ENCODE results near the gene ZFP36L2.
"Not testable (repeated sequence)": the region's sequence is repeated elsewhere in the genome, so short reads cannot be mapped to it uniquely, and the experiment has no call there.

Gene ZFP36L2

DNA sequence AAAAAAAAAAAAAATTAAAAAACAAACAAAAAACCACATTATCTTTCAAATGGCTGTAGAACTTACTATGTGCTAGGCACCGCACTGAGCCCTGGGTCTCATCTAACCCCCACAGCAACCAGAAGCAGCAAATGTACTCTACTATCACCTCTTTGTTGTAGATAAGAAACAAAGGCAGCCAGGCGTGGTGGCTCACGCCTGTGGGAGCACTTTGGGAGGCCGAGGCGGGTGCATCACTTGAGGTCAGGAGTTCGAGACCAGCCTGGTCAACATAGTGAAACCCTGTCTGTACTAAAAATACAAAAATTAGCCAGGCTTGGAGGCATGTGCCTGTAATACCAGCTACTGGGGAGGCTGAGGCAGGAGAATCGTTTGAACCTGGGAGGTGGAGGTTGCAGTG is 36.5 kb downstream of the ZFP36L2 start:
- DNase-seq (ENCODE audit: low spot score); FAIRE-seq: not testable (repeated sequence)

DNA sequence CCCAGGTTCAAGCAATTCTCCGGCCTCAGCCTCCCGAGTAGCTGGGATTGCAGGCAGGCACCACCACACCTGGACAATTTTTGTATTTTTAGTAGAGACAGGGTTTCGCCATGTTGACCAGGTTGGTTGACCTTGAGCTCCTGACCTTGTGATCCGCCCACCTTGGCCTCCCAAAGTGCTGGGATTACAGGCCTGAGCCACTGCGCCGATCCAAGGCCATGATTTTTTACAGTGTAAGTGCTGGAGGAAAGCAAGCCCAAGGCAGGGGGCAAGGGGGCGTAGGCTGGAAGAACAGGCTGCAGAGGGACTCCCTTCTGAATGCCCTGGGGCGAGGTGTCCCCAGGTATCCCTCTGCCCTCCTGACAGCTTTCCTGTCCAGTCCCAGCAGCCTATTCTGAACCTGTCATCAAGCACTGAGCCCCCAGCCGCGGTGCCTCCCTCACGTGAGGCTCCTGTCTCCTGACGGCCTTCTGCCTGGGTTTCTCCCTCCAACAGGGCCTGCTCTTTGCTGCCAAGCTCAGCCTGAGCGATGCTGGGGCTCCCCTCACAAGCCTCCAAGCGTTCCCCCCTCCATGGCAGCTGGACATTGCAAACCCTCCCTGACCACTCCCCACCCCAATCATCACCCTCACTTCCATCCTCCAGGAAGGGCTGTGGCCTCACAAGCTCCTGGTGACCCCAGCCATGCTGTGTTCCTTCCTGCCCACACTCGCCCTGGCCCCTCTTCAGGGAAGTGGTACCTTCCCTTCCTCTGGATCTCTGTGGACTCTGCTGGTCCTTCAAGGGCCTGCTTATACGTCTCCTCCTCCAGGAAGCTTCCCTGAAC is 37.6 kb downstream of the ZFP36L2 start:
- DNase-seq (ENCODE audit: low spot score) (no peak), FAIRE-seq (no peak)

DNA sequence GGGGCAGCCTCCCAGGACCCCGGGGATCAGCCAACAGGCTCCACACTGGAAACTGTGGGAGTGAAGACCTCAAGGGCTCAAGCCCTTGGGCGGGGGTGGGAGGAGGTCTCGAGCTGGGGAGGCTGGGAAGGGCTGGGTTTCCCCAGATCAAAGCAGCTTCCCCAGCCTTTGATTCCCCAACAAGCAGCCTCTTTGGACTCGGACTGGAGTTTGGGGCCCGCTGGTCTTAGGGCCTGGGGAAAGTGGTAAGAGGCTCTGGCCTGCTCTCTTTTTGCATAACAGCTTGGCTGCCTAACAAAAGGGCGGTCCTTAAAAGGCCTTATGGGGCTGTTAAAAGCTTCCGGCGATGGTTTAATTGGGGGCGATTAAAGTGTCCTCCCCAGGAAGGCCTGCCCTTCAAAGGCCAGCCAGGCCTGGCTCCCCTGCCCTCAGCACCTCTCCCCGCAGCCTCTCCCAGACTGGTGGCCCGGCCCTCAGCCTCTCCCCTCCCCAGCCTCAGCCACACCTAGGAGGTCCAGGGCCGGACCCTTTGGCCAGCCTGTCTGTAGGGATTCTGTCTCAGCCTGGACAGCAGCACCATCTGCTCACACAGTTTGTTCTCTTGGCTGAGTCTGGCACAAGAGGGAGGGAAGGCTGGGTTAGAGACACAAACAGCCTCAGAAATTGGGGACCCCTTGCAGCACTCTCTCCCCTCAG is 39.6 kb downstream of the ZFP36L2 start:
- DNase-seq (ENCODE audit: low spot score) = no peak
- no peak for FAIRE-seq

DNA sequence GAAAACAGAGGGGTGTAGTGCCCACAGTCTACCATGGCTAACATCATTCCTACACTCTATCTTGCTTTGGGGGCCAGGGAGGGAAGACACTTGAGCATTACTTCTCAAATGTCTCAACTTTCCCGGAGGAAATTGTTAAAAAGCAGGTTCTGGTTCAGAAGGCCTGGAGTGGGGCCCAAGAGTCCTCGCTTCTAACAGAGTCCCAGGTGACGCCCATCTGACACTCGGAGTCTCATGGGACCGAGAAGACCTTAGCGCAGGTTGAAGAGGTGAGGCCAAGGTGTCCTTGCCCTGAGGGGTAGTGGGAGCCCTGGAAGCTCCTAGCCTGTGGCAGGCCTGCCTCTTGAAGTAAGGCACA is 40.1 kb downstream of the ZFP36L2 start:
- no peak for DNase-seq (ENCODE audit: low spot score)
- FAIRE-seq = no peak

DNA sequence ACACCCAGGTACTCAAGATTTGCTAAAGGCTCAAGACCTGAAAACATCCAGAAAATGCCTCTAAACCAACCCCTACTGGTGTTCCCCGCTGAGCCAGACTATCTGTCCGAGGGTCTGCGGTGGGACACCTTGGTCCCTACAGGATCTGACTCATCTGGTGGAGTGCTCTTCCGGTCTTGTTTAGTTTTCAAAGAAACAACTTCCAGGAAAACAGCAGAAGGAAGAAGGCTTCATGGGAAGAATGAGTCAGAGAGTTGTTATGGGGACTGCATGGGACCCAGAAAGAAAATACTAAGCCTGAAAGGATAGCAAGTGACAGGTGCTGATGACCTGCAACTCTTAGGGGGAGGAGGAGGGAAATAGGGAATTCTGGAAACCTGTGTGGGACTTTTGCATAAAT is 41.3 kb downstream of the ZFP36L2 start:
- no peak for FAIRE-seq
- peak; percentile 40 for DNase-seq (ENCODE audit: low spot score)

DNA sequence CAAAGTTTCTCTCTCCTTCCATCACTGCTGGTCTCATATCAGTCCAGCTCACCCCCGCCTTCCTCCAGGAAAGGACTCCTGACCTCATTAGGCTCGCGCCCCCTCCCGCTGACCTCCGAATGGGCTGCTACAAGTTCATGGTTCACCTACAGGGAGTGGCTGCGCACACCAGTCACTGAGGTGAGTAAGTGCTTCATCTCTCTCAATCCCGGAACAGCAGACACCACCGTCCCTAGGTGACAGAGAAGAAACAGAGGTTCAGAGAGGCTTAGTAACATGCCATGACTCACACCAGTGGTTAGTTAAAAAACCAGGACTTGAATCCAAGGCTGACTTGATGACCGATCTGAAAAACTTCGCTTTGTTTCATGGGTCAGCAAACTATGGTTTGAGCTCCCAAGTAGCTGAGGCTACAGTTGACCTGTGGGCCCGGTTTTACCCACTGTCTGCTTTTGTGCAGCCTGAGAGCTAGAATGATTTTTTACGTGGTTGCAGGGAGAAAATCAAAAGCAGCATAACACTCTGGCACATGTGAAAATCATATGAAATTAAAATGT is 42.0 kb downstream of the ZFP36L2 start:
- DNase-seq (ENCODE audit: low spot score) (peak; percentile 65), FAIRE-seq (no peak)

DNA sequence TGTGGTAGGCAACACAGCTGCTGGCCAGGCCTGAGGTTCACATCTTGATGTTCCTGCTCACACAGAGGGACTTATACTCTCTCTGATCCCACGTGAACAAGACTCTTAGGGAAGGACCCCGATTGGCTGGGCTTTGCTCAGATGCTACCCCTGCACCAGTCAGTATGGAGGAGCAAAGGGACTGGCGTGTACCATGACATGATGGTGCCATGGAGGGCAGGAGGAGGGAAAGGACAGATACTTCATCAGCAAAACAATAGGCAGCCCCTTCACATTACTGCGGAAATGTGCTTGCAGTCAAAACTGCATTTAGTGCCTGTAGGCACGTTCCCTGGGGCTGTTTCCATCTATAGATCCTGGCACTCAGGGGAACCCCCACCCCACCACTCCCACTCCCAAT is 42.7 kb downstream of the ZFP36L2 start:
- no peak for FAIRE-seq
- no peak for DNase-seq (ENCODE audit: low spot score)

DNA sequence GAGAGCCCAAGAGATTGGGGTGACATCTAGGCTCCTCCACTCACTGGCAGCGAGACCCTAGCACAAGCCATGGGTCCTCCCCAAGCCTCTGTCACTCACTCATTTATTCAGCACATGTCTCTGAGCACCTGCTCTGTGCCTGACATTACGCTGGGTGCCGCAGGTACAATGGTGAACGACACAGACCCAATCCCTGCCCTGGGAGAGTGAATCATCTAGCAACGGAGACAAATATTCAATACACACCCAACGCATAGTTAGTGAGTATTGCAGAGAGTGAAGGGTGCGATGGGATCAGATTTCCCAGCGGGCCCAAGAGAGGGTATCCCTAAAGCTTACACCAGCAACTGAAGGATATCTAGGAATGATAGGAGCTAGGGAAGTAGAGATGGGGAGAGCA is 45.5 kb downstream of the ZFP36L2 start:
- no peak for FAIRE-seq
- DNase-seq (ENCODE audit: low spot score) = no peak

DNA sequence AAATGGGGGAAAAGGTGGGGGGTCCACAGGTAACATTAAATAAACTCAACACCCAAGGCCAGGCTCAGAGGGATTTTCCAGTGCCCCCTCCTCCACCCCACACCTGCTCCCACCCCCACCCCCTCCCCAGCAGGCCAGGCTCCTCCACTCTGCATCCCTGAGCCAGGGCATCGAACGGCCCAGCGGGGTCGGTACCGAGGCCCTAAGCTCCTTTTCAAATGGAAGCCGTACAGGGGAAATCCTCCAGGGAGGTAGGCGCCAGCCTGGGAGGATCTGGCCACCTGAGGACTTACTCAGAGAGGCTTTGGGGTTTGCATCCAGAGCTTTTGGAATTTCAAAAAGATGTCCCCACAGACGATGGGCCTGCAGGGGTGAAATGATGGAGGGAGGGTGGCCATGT is 46.5 kb downstream of the ZFP36L2 start:
- FAIRE-seq = no peak
- no peak for DNase-seq (ENCODE audit: low spot score)

DNA sequence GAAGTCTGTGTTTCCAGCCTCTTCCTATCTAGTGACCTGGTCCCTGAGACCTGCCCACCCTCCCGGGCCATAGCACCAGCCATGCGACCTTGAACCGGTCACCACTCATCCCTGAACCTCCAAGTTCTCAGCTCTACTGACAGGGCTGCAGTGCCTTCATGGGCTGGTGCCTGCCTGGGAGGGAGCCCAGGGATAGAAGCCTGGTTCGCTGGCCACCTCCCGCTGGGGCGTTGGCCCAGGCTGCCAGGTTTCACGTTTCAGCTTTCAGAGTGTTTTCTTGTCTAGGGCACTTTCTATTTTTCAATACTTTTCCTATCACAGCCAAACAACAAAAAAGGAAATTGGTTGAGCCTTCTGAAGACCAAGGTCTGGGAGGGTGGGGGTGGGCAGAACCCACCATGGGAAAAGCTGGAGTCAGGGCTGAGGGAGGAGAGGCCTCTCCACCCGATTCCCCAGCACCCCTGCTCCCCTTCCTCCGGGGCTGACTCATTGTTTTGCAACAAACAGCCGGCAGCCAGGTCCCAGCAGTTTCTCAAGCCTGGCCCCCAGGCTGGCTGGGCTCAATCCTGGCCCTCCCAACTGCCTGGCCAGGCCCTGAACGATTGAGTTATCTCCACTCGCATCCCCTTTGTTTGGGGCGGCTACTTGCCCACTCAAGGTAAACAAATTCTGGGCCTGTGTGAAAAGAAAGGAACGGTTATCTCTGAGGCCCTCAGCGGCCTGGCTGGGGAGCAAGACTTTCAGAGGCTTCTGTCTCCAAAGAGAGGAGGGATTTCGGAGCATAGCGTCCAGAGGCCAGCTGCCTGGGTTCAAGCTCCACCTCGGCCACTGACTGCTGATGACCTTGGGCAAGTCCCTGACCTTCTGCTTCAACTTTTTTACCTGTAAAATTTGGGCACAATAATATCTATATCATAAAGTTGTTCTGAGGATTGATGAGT is 47.5 kb downstream of the ZFP36L2 start:
- peak; percentile 87 for DNase-seq (ENCODE audit: low spot score)

DNA sequence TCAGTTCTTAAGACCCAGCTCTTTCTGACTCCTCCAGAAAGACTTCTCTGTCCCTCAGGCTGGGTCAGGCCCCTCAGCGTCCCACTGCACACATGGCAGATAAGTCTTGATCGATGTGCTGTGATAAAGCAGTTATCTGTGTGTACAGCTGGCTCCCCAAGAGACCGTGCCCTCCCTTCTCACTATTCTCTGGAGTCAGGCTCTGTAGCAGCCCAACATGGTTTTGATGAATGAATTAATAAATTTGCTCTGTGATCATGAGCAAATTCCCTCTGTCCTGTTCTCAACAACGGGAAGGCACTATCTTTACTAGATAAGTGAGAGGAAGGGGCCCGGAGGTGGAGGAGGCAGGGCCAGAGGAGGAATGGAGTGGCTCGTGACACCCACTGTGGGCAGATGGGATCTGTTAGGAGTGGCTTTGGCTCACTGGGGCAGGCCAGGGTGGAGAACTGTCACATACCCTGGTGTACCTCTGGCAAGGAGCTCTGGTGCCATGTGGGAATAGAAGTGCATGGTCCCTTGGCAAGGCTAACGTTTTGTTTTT is 48.3 kb downstream of the ZFP36L2 start:
- DNase-seq (ENCODE audit: low spot score) = no peak
- FAIRE-seq = no peak

More for the DNA sequence above, 47.5 kb downstream of the ZFP36L2 start:
- FAIRE-seq = no peak

DNA sequence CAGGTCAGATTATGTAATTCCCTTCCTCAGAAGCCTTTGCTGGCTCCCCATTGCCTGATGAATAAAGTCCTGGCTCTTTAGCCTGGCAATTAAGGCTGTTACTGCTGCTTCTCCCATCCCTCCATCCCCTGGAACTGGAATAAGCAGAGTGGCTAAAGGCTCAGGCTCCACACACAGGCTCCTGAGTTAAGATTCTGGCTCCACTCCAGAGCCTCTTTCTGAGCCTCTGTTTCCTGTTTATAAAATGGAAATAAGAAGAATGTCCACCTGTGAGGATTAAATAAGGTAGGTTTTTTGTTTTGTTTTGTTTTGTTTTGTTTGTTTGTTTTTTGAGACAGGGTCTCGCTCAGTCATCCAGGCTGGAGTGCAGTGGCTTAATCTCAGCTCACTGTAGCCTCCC is 50.0 kb downstream of the ZFP36L2 start:
- FAIRE-seq = no peak
- DNase-seq (ENCODE audit: low spot score) = no peak

DNA sequence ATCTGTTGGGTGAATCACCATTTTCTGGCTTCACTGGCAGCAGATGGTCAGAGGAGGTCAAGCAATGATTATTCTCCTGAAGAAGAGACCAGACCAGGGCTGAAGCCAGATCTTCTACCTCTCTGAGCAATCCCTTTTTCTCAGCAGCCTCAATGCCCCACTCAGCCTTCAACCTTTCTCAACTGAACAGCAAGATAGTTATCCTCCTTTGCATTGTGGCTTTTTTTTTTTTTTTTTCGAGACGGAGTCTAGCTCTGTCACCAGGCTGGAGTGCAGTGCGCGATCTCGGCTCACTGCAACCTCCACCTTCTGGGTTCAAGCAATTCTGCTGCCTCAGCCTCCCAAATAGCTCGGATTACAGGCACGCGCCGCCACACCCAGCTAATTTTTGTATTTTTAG is 50.5 kb downstream of the ZFP36L2 start:
- FAIRE-seq = no peak
- no peak for DNase-seq (ENCODE audit: low spot score)

DNA sequence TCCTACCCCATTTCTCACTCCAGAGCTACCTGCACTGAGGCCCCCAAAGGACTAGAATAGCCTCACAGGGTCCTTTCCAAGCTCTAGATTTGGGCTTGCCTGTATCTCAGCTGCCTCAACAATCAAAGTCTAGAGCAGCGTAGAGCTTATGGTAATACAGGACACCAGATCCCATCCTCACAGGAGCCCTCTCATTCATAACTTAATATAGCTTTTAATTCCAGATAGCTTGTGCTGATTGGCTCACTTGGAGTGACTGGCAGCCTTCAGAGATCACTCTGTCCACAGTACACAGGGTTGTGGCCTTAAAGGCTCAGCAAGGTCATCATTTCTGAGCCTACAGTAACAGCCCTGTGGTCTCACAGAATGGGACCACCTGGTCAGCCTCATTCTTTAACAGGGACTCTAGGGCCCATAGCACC is 51.4 kb downstream of the ZFP36L2 start:
- DNase-seq (ENCODE audit: low spot score) (no peak), FAIRE-seq (no peak)

DNA sequence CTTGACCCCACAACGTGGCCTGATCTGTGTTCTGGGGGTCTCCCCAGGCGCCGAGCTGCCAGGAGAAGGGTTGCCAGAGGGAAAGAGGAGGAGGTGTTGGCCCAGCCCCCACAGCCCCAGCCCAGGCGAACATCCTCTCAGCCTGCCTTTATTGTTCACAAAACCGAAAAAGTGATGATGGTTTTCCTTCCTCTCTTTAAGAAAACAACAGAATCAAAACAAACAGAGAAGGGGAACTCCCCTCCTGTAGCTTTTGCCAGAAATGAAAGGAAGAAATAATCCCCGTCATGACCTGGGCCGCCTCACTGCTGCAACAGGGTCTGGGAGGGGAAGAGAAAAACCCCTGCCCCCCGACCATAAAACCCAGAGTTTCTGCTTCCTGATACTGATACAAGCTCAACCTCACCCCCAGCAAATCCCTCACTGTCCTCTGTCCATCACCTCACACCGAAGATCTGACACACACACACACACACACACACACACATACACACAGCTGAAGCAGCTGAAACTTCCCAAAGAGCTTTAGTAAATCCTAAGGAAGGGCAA is 52.0 kb downstream of the ZFP36L2 start:
- DNase-seq (ENCODE audit: low spot score) (no peak), FAIRE-seq (no peak)
